HG03135 (cell line): Measurements from ENCODE around the gene RAI1.
A peak's percentile ranks its signal among the peaks of the same experiment; 100 is the strongest.

Experiments
- ATAC-seq: cut with Tn5 transposase; IDR thresholded peaks from one replicate; pipeline ENCODE4 v1.9.1; 2021; ENCODE audit warnings: mild to moderate bottlenecking, moderate library complexity; ENCODE audit not compliant: unreplicated experiment

The RAI1 gene

DNA sequence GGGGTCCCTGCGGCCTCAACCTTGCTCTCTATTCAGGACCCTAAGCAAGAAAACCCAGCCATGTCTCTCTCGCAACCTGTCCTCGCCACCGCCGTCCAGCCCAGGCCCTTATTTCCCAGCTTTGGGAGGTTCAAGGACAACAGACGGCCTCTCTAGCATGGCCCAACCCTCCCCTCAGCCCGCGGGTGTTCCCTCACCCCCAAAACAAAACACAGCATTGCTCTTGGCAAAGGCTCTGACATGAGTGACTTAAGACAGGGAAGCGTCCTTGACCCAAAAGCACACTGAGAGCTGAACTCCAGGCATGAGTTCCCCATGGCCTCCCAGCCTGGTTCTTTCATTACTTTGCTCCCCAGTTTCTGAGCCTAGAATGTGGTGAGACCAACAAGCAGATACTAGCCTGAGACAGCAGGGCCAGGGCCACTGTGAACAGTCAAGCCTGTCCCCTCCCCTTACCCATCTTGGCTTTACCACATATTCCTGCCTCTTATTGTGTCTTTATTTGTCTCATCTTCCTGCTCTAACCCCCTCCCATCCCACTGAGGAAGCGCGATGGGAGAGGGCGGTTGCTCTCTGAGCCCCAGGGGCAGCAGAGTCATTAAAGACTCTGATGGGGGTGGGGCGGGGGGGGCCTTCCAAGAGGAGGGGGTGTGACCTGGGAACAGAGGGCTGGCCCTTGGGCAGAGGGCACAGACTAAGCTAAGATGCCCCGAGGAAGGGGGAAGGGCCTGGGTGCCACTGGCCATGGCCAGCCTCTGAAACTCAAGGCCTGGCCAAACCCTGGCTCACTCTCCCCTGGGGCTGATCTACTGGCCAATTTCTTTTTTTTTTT, 143.7 kb downstream of the RAI1 start:
- no peak for ATAC-seq

DNA sequence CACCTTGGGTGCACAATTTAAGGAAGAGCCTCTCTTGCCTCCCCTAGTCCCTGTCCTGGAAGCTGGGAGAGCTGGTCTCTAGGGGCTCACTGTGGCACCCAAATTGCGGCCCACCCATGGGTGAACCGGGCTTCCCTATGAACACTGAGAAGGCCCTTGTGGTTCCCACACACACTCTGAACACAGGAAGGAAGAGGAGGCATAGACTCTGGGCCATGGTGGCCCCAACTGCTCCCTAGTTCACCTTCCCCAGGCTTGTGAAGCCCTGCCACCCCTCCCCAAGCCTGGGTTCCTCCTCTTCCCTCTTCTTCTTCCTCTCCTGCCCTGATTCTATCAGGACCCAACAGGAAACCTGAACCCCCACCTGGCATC, 145.1 kb downstream of the RAI1 start:
- ATAC-seq: no peak

DNA sequence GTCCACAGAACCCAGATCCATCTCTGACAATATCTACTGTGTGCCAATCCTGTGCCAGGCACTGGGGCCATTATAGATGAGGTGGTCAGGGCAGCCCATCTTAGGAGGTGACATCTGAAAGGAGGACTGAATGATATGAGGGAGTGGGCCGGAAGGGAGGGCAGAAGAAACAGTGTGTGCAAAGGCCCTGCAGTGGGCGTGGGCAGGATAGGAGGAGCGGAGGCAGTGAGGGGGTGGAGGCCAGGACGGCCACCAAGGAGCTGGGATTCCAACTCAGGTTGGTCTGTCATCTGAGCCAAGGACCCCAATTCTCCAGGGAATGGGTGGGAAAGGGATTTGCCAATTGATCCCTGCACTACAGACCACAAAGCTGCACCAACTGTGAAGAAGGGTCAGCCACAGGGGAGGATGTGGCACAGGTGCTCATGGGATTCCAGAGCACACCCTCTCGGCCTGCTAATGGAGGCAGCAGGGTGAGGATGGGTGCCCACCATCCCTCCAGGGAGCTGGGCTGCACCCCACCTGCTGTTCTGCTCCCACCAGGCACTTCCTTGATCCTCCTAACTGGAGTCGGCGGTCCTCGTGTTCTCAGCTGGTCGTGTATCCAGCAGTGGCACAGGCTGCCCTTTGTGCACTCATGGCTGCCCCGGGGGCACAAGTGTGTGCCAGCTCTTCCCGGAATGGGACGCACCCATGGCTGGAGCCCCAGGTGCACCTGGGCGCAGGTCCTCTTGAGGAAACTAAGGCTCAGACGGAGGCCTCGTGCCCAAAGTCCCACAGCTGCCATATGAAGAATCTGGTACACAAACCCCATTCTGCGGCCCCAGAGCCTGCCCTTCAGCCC, 145.9 kb downstream of the RAI1 start:
- ATAC-seq: no peak

DNA sequence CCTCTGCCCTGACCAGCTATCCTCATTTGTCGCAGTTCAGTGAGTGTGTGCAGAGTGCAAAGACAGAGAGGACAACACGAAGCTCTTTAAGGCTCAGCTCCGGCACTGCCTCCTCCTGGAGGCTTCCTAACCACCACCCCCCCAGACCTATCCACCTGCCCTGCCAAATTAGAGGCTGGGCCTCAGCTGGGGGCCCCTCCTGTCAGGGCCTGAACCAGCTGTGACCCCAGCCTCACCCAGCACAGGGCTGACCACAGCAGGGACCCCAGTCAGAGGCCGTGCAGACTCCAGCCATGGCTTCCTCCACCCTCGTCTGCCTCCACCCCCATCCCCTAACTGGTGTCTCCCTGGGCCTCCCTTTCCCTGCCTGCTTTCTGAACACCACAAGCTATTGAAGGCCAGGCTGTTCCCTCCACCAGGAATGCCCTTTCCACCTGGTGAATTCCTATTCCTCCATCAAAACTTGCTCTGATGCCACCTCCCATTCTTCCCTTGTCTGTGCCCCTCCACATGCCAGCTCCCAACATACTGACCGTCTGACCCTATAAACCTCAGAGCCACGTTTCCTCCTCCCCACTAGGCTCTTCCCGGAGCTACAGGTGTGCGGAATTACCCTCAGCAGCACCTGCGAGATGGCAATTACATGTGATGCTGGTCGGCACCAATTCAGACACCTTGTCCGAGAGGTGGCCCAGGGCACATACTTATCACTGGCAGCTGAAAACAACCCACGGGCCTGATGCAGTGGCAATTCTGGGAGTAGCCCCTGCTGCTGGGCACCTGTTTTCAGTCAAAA, 146.8 kb downstream of the RAI1 start:
- no peak for ATAC-seq

DNA sequence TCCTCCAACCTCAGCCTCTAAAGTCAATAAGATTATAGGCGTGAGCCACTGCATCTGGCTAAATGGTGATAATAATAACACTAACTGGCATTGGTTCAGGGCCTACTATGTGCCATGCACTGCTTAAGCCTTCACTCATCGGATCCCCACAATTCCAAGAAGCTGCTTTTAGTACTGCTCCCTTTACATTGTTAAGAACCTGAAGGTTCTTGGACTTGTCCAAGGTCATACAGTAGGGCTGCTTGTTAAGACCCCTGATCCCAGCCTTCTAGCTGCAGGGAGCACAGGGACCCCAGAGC, 149.0 kb downstream of the RAI1 start:
- ATAC-seq: no peak

DNA sequence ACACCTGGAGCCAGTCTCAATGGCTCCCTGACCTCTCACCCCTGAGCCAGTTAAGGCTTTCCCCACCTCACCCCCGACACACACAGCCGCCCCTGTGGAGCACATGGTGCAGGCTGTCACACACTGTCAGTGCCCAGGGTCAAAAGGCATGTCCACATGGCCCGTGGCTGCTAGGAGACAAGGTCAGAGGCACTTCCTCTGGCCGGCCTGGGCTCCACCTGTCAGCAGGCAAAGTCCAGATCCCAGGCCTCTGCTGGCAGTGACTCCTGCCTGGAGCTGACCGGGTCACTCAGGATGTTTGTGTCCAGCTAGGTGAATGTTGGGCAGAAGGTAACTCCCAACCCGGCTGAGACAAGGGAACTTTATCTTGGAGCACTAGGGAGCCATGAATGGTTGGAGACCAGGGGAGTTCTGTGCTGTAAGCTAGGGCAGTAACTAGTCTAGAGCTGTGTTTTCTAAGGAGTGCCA, 149.5 kb downstream of the RAI1 start:
- ATAC-seq: no peak

DNA sequence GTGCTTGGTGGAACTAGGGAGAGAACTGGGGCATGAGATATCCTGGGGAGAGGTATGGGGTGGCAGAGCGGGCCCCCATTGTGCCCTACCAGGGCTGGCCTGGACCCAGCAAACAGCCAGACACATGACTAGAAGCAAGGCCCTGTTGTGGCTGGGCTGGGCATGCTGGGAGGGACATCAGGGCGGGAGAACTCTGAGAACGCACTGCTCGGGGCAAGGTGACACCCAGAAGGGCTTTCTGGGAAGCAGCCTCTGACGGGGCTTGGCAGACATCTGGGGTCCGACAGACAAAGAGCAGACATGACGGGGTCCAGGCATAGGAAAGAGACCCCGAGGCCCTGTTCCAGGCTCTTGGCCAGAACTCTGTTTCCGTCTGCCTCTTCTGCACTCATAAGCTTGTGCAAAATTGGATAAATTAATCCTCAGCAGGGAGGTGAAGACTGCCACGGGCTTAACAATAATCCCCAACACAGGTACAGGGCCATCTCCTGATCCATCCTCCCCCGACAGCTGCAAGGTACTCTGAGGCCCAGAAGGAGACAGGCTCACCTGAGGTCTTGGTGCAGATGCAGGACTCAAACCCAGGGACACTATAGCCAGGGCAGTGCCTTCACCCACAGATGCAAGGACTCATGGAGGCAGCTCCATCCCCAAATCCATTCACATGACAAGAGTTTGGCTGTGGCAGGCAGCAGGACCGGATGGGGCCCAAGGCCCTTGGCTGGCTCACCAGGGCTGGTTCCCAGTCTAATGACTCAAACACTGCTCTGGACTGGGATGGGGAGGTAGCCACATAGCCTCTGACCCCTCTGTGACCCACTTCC, 150.2 kb downstream of the RAI1 start:
- ATAC-seq: no peak

DNA sequence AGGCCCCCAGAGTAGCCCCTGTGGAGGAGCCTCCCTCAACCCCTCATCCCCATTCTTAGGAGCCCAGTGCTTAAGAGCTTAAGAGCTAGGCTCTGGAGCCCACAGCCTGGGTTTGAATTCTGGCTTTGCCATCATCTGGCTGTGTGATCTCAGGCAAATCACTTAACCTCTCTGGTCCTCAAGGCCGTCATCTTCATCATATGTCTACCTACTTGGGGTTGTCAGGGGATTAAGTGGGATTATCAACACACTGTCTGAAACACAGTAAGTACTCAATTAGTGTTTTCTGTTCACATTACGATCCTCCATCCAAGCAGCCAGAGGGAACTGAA, 150.7 kb downstream of the RAI1 start:
- no peak for ATAC-seq

DNA sequence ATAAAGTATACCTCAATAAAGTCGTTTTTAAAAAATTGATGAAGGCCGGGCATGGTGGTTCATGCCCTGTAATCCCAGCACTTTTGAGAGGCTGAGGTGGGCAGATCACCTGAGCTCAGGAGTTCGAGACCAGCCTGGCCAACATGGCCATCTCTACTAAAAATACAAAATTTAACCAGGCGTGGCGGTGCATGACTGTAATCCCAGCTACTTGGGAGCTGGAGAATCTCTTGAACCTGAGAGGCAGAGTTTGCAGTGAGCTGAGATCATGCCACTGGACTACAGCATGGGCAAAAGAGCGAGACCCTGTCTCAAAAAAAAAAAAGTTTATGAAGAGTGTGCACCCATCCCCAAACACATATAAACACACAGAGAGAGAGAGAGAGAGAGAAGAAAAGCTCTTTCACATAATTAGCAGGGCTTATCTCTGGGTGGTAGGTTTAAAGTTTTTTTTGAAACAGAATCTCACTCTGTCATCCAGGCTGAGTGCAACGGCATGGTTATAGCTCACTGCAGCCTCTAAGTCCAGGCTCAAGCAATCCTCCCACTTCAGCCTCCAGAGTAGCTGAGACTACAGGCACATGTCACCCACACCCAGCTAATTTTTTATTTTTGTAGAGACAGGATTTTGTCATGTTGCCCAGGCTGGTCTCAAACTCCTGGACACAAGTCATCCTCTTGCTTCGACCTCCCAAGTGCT, 152.6 kb downstream of the RAI1 start:
- no peak for ATAC-seq

DNA sequence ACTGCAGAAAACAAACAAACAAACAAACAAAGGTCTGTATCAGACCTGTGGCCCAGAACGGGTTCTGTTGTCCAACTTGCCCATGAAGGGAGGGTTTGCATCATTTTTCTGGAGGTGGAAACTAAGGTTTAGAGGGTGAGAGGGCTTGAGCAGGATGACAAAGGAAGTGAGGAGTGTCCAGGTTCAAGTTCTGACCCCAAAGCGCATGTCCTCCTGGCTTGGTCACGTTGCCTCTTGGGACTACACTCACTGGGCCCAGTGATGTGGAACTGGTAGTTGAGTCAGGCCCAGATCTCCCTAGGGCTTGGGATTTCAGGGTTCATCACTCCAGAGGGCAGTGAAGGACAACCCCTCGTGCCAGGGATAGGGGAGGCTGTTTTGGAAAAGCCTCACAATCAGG, 153.7 kb downstream of the RAI1 start:
- ATAC-seq: no peak

DNA sequence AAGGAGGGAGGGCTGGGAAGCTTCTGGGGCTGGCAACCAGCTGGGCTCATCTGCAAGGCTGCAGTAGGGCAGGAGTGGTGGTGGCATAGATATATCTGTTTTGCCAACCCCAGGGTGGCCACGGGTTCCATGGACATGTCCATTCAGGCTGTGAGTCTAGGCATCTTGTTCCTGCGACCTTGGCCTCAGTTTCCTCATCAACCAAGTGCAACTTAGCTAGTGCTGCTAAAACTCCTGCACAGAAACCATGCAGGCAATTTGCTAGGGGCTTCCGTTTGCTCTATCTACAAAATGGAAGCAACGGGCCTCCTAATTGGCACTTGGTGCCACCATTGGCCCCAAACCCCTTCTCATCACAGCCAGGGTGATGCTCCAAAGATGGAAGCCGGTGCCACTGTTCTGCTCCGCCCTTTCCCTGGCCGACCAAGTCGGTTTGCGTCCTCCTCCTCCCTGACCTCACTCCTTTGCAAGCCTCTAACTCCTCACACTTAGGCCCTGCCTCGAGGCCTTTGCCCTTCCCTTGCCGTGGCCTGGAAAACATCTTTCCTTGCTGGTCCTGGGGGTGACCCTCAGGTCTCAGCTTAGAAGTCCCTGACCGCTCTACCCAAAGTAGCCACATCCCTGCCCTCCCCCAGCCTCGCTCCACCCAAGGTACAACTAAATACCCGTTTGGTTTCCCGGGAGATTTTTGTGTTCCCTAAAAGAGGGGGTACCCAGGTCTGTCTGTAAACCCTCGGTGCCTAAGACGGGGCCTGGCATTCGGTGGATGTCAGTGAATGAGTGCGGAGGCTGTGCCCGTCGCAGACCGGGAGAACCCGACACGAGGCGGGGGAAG, 154.4 kb downstream of the RAI1 start:
- no peak for ATAC-seq

DNA sequence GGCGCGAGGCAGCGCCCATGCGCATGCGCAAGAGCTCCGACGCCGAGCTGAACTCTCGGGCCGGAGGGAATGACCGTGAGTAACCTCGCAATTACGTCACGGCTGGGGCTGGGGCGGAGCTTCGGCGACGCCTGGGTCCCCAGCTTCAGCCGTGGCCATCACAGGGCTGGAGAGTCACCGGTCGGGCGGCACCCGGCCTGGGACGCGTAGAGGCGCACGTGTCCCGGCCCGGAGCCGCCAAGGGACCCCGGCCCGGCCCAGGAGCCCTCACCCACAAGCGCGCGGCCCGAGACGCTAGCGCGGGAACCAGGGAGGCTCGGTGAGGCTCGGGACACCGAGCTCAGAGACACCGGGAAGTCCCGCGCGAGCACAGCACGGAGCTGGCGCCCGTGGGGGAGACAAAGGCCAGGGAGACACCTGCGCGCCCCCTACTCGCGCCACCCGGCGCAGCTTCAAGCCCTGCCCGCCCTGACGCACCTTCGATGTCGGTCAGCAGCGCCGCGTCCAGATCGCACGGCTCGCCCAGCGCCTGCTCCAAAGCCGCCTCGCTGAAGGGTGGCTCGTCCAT, 155.1 kb downstream of the RAI1 start:
- peak; percentile 67 for ATAC-seq

DNA sequence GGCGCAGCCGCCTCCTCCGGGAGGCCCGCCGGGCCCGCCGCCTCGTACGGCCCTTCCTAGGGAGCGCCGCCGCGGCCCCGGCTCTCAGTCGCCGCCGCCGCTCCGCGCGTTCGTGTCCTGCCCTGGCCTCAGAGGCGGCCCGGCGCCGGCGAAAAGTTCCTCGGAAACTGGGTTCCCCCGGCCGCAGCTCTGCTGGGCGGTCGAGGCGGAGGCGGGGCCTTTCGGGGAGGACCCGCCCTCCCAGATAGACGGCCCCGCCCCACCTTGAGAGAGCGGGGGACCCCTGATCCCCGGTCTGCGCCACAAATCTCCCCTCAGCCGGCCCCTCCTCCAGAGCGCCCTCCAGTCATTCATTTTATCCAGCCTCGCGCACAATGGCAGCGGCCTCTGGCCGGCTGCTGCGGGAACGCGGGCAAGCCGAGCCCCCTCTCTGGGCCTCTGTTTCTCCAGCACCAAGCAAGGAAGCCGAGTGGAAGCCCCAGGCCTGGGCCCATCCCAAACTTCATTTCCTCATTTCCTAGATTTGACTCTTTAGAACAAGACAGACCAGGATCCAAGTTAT, 155.6 kb downstream of the RAI1 start, which contains the start of gene SREBF1:
TSS of gene SREBF1 (minus strand) at position 169 of the 562 bp plus-strand sequence. CDS start 169 bp downstream, outside the sequence.
- peak; percentile 17 for ATAC-seq

DNA sequence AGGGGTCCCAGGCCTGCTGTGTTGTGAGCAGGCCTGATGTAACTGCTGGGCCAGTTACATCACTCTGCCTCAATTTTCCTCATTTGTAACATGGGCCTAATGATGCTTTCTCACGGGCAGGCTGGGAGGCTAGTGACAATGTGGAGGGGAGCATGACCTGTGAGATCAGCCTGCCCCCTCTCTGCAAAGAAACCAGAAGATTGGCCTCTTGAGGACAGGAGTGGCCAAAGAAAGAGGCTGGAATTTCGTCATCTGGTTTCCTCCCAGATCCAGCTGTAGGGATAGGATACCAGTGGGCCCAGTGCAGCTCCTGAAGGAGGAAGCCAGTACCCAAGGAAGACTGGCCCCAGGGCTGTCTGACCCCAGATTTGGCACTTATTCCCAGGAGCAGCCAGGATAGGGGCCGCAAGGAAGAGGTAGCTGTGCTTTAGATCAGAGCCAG, 156.1 kb downstream of the RAI1 start:
- no peak for ATAC-seq

DNA sequence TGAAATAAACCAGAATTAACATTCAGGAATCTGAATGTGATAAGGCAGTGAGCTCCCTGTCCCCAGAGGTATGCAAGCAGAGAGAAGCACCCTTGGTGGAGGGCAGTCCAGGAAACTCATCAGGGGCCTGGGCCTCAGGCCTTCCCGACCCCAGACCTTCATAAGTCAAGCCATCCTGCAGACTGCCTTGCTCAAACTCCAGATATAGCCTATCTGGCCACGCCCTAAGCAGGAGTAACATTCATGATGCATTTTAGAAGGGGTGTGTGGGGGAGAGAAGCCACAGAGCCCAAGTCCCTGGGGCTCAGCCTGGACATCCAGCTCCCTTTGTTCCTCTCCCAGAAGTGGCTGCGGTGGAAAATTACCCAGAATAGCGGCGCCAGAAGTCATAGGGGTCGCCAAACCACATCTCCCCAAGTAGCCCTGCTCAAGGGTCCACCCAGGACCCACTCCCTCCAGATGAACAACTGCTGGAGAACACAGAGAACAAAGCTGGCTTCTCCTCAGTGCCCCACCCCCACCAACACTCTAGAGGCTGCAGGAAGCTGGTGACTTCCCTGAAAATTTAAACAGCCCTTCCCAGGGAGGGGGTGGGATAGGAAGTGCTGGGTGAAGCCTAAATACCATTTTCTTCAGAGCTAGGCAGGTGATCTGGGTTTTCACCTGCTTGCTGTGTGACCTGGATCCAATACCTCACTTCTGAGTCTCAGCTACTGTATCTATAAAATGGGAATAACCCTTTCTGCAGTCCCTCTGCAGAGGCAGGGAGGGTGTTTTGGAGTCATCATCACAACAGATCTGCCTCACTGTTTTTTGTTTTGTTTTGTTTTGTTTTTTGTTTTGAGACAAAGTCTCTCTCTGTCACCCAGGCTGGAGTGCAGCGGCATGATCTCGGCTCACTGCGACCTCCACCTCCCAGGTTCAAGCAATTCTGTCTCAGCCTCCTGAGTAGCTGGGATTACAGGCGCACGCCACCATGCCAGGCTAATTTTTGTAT, 157.0 kb downstream of the RAI1 start:
- no peak for ATAC-seq

DNA sequence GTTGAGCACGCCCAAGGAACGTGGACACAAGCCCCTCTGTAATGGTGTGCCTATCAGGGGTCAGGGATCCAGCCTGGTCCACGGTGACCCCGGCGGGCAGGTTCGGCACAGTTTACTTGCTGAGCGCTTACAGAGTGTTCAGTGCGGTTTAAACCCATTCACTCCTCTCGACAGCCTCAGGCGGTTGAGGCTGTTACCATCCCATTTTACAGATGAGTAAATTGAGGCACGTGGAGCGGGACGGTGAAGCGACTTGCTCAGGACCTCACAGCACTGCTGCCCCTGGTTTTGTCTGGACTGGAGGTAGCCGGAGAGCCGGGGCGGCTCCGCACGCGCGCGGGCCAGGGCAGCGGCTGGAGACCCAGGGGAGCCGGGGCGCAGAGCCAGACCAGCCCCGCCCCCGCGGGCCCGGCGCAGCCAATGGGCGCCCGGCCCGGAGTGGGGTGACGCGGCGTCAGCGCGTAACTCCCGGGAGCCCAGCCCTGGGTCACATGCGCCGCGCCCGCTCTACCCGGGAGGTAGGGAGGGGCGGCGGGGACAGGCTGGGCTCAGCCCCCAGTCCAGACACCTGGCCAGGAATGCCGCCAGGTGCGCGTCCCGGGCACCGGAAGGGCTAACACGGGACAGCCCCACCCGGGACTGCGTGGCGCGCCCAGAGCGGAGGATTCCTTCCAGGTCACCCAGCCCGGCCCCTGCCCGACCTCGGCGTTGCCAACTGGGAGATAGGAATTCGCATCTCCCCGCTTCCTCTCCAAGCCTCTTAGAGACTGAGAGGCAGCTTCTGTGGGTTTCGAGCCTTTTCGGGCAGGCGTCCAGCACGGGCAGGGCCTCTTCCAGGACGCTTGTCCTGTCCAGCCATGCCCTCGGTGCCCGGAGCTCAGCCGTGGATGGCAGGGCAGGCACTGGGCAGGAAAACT, 158.8 kb downstream of the RAI1 start:
- peak; percentile 55 for ATAC-seq
